AG10803 (cell line): ENCODE data around the gene CCR4.
"Not testable (repeated sequence)": the region's sequence is repeated elsewhere in the genome, so short reads cannot be mapped to it uniquely, and the experiment has no call there.

Source experiments
- DNase-seq: peaks from one replicate; pipeline ENCODE4 v3.0.0; 2010; ENCODE audit warnings: low read depth
- H3K4me3 ChIP-seq: 2 replicates; pipeline ENCODE4 v1.5.1; 2011; ENCODE audit warnings: mild to moderate bottlenecking, low read length, control low read depth
- TF ChIP-seq, protein P1 (sequence below): conservative IDR thresholded peaks from 2 replicates; pipeline ENCODE4 v1.5.1; 2011; ENCODE audit warnings: mild to moderate bottlenecking, low read length, control low read depth, inconsistent platforms

The CCR4 gene

DNA sequence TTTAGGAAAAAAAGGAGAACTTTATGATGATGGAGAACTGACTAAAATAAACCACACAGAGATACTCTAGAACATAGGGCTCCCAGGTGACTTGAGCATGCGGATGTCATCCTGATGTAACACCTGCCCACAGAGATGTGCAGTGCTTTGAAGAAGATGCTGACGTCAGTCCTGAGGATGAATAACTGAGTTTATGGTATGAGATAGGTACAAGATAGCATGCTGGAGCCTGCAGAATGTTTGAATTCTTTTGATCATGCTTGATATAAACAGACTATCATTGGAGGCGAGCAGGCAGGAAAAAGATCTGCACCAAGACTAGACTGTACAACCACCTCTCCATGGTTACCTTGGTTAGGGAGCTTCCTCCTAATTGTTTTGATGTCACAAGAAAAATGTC lies 12.4 kb downstream of the CCR4 start:
- TF ChIP-seq, protein P1, sequence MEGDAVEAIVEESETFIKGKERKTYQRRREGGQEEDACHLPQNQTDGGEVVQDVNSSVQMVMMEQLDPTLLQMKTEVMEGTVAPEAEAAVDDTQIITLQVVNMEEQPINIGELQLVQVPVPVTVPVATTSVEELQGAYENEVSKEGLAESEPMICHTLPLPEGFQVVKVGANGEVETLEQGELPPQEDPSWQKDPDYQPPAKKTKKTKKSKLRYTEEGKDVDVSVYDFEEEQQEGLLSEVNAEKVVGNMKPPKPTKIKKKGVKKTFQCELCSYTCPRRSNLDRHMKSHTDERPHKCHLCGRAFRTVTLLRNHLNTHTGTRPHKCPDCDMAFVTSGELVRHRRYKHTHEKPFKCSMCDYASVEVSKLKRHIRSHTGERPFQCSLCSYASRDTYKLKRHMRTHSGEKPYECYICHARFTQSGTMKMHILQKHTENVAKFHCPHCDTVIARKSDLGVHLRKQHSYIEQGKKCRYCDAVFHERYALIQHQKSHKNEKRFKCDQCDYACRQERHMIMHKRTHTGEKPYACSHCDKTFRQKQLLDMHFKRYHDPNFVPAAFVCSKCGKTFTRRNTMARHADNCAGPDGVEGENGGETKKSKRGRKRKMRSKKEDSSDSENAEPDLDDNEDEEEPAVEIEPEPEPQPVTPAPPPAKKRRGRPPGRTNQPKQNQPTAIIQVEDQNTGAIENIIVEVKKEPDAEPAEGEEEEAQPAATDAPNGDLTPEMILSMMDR: no peak

DNA sequence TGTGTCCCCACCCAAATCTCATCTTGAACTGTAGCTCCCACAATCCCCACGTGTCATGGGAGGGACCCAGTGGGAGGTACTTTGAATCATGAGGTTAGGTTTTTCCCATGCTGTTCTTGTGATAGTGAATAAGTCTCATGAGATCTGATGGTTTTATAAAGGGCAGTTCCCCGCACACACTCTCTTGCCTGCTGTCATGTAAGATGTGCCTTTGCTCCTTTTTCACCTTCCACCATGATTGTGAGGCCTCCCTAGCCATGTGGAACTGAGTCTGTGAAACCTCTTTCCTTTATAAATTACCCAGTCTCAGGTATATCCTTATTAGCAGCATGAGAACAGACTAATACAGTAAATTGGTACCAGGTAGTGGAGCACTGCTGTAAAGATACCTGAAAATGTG lies 13.3 kb downstream of the CCR4 start:
- H3K4me3 ChIP-seq, DNase-seq: not testable (repeated sequence)

More for the DNA sequence above, 12.4 kb downstream of the CCR4 start:
- no peak for DNase-seq
- no peak overlapping the region for H3K4me3 ChIP-seq

DNA sequence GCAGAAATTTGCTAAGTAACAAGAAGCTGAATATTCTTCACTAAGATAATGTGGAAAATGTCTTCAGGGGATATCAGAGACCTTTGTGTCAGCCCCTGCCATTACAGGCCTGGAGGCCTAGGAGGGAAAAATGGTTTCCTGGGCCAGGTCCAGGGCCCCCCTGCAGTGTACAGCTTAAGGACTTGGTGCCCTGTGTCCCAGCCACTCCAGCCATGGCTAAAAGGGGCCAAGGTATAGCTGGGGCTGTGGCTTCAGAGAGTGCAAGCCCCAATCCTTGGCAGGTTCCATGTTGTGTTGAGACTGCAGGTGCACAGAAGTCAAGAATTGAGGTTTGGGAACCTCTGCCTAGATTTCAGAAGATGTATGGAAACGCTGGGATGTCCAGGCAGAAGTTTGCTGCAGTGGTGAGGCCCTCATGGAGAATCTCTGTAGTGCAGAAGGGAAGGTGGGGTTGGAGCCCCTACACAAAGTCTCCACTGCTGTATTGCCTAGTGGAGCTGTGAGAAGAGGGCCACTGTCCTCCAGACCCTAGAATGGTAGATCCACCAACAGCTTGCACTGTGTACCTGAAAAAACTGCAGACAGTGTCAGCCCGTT lies 14.3 kb downstream of the CCR4 start:
- H3K4me3 ChIP-seq, DNase-seq: not testable (repeated sequence)

DNA sequence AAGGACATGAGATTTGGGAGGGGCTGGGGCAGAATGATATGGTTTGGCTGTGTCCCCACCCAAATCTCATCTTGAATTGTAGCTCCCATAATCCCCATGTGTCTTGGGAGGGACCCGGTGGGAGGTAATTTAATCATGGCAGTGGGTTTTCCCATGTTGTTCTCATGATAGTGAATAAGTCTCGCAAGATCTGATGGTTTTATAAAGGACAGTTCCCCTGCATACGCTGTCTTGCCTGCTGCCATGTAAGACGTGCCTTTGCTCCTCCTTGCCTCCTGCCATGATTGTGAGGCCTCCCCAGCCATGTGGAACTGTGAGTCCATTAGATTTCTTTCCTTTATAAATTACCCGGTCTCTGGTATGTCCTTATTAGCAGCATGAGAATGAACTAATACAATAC lies 15.2 kb downstream of the CCR4 start:
- not testable (repeated sequence) for DNase-seq, H3K4me3 ChIP-seq

DNA sequence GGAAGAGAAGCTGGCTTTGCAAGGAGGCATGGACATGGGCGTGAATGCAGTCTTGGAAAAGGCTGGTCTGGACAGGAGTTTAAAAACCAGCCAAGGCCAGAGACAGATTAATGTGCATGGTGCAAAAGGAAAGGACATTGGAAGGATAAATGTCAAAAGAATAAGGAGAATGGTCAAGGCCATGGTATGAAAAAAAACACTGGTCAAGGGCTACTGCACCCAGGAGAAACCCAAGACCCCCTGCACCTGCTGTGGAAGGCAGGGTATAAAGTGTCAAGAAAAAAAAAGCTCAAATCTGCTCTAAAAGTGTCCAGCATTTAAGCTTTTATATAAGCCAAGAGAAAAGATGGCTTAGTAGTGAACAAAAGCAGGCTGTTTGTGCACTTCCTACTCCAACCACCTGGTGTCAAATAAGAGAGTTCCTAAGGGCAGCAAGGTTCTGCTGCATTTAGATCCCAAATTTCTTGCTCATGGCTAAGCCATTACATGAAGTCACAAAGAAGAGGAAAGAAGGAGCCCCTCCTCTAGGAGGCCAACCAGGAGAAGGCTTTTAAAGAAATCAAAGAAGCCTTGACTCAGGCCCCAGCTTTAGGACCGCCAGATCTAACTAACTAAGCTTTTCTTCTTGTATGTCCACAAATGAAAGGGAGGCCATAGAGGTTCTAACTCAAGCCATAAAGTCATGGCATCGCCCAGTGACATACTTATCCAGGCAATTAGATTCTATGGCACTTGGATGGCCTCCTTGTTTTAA lies 16.9 kb downstream of the CCR4 start:
- DNase-seq: no peak
- TF ChIP-seq, protein P1: no peak
- no peak overlapping the region for H3K4me3 ChIP-seq

DNA sequence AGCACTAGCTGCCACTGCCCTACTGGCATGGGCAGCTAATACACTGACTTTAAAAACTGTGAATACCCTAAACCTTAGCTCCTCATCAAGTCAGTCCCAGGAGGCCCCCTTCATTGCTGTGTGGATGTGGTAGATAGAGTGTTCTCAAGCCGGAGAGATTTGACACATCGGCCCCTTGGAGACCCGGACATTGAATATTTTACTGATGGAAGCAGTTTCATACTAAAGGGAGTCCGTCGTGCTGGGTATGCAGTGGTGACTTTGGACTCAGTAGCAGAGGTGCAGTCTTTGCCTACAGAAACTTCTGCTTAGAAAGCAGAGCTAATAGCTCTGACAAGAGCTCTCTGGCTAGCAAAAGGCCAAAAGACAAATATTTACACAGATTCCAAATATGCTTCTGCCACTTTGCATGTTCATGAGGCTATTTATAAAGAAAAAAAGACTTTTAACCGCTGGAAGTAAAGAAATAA lies 17.5 kb downstream of the CCR4 start:
- TF ChIP-seq, protein P1: no peak
- DNase-seq: no peak
- no peak overlapping the region for H3K4me3 ChIP-seq

DNA sequence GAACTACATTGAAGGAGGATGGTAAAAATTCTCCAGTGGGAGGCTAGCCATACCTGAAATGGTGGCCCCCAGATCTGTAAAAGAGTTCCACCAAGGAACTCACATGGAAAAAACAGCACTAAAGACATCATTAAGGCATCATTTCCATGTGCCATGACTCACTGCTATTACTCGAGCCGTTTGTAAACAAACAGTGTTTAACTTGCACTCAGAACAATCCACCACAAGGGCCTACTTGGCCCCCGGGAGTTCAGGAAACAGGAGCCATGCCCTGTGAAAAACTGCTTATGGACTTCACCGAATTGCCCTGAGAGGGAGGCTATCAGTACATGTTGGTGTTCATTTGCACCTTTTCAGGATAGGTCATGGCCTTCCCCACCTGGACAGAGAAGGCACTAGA lies 18.2 kb downstream of the CCR4 start:
- no peak overlapping the region for H3K4me3 ChIP-seq
- TF ChIP-seq, protein P1: no peak
- no peak for DNase-seq

DNA sequence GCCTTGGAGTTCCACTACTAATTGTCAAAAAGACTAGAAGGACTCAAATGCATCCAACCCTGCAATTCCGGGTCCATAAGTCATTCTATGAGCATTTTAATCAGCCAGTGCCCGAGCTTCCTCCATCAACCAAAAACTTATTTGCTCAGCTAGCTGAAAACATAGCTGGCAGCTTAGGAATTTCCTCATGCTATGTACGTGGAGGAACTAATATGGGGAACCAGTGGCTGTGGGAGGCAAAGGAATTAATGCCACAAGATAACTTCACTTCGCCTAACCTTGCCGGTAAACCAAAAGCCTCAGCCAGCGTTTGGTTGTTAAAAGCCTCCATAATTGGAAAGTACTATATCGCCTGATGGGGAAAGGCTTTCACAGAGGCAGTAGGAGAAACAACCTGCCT lies 19.8 kb downstream of the CCR4 start:
- H3K4me3 ChIP-seq, DNase-seq: not testable (repeated sequence)

DNA sequence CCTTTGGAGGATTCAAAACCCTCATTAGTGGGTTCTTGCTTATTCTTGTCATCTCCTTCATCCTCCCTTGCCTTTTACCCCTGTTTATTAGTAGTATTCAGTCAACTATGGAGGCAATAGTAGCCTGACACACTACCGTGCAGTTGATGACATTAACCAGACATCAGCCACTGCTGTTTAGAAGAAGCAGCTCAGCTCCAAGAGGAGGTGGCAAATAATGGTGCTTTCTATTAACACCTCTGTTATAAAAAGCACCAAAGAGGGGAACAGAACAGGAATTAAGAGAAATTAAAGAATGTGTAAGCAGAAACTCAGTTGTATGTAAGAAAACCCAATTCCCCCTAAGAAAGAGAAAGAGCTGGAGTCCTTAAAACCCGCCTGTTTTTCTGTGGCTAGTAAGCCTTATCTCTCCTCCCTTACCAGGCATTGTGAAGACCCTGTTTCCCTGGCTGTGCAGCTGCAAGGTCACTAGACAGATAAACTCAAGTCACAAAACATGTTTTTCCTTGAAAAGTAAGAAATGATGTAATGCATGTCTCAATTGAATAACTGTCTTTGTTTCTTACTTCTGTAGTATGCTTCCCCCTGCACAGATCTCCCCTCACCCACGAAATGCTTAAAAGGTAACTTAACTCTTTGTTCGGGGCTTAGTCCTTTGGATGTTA lies 21.2 kb downstream of the CCR4 start:
- H3K4me3 ChIP-seq: no peak overlapping the region
- TF ChIP-seq, protein P1: no peak
- DNase-seq: no peak
